Activated T-helper 1 cell treated with Interleukin-2 at 50 U/mL for 16 hours (primary cell): ENCODE data around the gene HAPSTR1.

Experiments used
- DNase-seq: peaks from one replicate; pipeline ENCODE4 v3.0.0-alpha.2; 2020; ENCODE audit warnings: low read depth

HAPSTR1 gene

GRCh38 chr16:9123401-9123800 is 32.0 kb downstream of the HAPSTR1 start:
- no peak for DNase-seq

GRCh38 chr16:9123871-9124270 is 32.4 kb downstream of the HAPSTR1 start:
- no peak for DNase-seq

- no peak for DNase-seq
These were observed 33.0 kb downstream of the HAPSTR1 start for GRCh38 chr16:9124444-9124843.

- DNase-seq: no peak
These were observed 33.6 kb downstream of the HAPSTR1 start for GRCh38 chr16:9124908-9125584.

- DNase-seq: no peak
These were observed 34.4 kb downstream of the HAPSTR1 start for GRCh38 chr16:9125658-9126505.

GRCh38 chr16:9126609-9127008 is 35.2 kb downstream of the HAPSTR1 start:
- no peak for DNase-seq

GRCh38 chr16:9128346-9129342 is 37.2 kb downstream of the HAPSTR1 start:
- DNase-seq: no peak

GRCh38 chr16:9134306-9134705 is 42.9 kb downstream of the HAPSTR1 start:
- DNase-seq: no peak

- DNase-seq: peak; percentile 43
These were observed 43.3 kb downstream of the HAPSTR1 start for GRCh38 chr16:9134739-9135138.

GRCh38 chr16:9135797-9136196 is 44.4 kb downstream of the HAPSTR1 start:
- DNase-seq: no peak

GRCh38 chr16:9136596-9136995 is 45.2 kb downstream of the HAPSTR1 start:
- no peak for DNase-seq

- no peak for DNase-seq
These were observed 46.7 kb downstream of the HAPSTR1 start for GRCh38 chr16:9138021-9138680.

- DNase-seq: peak; percentile 37
These were observed 47.5 kb downstream of the HAPSTR1 start for GRCh38 chr16:9138731-9139501.

GRCh38 chr16:9139965-9140364 is 48.5 kb downstream of the HAPSTR1 start:
- no peak for DNase-seq
